Naive thymus-derived CD8-positive, alpha-beta T cell (primary cell): ENCODE measurements around the gene TINCR. TPM values are rescaled to one million over a fixed set of nuclear protein-coding genes. Genes with fewer than 3 reads are reported as not detected.

Experiments
- ATAC-seq, 2 donors: fragments of 150-1000 bp; cut with Tn5 transposase in 1 of 2; sonication (Bioruptor Pico), chemical (Tn5 transposase) in 1 of 2; 1 replicate in 1 of 2; 2 replicates in 1 of 2; pipeline ENCODE4 v1.10.0; 2021; ENCODE audit warnings: mild to moderate bottlenecking in 2 of 2, moderate library complexity in 2 of 2
- POLR2A ChIA-PET: fragments of 350-600 bp; sonication (Branson Sonifier 250); formaldehyde crosslinking; loops from one replicate; lab custom pipeline; 2021; ENCODE audit warnings: antibody characterized with exemption; lab: Charles Lee
- DNase-seq, 10 donors: peaks; one replicate each; pipeline versions ENCODE4 v3.0.0 to v3.0.0-alpha.2; 2020 to 2022
- H3K27ac Mint-ChIP-seq, 10 donors: one replicate each; pipeline ENCODE4 v1.8.0; 2020 to 2022; ENCODE audit warnings: mild to moderate bottlenecking in 10 of 10, mixed read lengths in 10 of 10, moderate library complexity in 4 of 10, inconsistent platforms in 1 of 10
- H3K27me3 Mint-ChIP-seq, 5 donors: one replicate each; pipeline ENCODE4 v1.8.0; 2021 to 2022; ENCODE audit warnings: mixed read lengths in 5 of 5
- H3K36me3 Mint-ChIP-seq, 3 donors: one replicate each; pipeline ENCODE4 v1.8.0; 2020 to 2022; ENCODE audit warnings: mixed read lengths in 3 of 3, mild to moderate bottlenecking in 2 of 3, inconsistent platforms in 1 of 3
- H3K4me1 Mint-ChIP-seq, 4 donors: one replicate each; pipeline ENCODE4 v1.8.0; 2021 to 2022; ENCODE audit warnings: mixed read lengths in 4 of 4
- H3K4me3 Mint-ChIP-seq, 10 donors: one replicate each; pipeline ENCODE4 v1.8.0; 2020 to 2022; ENCODE audit warnings: mild to moderate bottlenecking in 10 of 10, mixed read lengths in 10 of 10, moderate library complexity in 6 of 10, inconsistent platforms in 1 of 10
- H3K9me3 Mint-ChIP-seq, 9 donors: one replicate each; pipeline ENCODE4 v1.8.0; 2020 to 2022; ENCODE audit warnings: mixed read lengths in 9 of 9, mild to moderate bottlenecking in 3 of 9, inconsistent platforms in 1 of 9, moderate library complexity in 1 of 9
- polyA plus RNA-seq, 3 donors: library from polyadenylated mRNA; unstranded; fragments of 300-500 nt; fragmentation: Illumina TruSeq; gene quantifications; one replicate each; pipeline ENCODE4 v1.2.3, GENCODE V29; 2021
- total RNA-seq, 8 experiments: library from RNA in 2 of 8; stranded (reverse) in 2 of 8; gene quantifications; one replicate each; pipeline ENCODE4 v1.2.3 and lab custom pipeline; 2021 to 2026

Gene TINCR
- total and polyA plus RNA-seq, 5 experiments from 2014 or later, result 0.09 to 2.3 (median 2.2) TPM; not detected in 2

DNA sequence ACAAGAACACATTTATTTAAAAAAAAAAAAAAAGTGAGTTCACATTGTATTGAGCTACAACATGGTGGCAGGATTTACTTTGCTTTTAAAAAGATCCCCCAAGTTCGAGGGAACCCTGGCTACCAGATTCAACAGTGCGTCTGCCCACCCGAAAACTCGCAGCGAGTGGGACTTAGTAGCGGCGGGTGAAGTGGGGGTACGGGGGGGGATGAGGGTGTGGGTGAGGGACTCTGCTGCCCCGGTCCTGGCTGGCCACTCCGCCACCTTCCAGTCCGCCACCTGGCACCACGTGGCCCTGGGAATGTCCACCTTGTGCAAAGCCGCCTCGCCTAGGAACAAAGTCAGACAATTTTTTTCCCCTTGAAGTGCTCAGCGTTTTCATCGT, 19.3 kb upstream of the TINCR start:
- Mint-ChIP-seq H3K4me3 (no peak overlapping the region), H3K4me1 (peaks cover 8 to 22% (median 15%) of the 10 kb centered on the region in 4 donors), H3K27me3 (no peaks in the 10 kb centered on the region), H3K27ac (peak overlapping the region in 3 of 10 donors; percentile 25 to 84 (median 82)), H3K9me3 (no peaks in the 10 kb centered on the region), H3K36me3 (peaks cover 0 to 56% (median 7%) of the 10 kb centered on the region in 3 donors)
- POLR2A ChIA-PET, result no interaction called here
- no peak for ATAC-seq
- no peak for DNase-seq

DNA sequence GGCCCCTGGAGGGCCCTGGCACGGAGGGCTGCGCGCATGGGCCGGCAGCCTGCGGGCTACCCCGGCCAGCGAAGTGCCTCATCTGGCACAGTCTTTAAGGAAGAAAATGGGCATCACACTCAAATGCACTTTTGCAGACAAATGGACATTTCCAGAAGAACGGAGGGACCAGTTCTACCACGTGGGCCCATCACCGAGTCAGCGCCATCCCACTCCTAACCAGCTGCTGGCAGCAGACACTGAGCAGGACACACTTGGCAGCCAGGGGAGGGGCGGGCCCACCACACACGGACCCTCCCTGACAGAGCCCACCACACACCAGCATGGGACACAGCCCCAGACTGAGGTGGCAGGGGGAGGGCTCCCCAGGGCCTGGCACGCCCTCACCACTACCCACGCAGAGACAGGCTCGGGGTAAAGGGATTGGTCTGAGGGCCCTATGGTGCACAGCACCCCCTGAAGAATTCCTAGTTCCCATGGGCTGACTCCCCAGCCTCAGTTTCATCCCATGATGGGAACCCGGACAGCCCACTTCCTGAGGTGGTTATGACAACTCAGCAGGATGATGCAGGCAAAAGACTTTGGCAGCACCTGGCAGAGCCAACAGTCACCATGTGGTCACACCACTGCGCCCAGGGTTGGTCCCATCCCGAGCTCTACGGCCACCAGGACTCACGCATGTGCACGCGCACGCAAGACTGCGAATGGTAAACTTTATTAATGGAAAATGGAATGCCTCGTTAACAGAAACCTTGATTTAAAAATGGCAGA, 18.7 kb upstream of the TINCR start:
- DNase-seq (no peak), ATAC-seq (peak; percentile 41)
- peak overlapping the region in 5 of 10 donors; percentile 11 to 73 (median 36) for H3K4me3 Mint-ChIP-seq
- H3K27me3 Mint-ChIP-seq, result no peaks in the 10 kb centered on the region
- H3K4me1 Mint-ChIP-seq, result peaks cover 8 to 22% (median 15%) of the 10 kb centered on the region in 4 donors
- H3K27ac Mint-ChIP-seq, result peak overlapping the region in 6 of 10 donors; percentile 44 to 95 (median 80)
- POLR2A ChIA-PET, result no interaction called here
- H3K9me3 Mint-ChIP-seq, result no peaks in the 10 kb centered on the region
- peaks cover 0 to 51% (median 7%) of the 10 kb centered on the region in 3 donors for H3K36me3 Mint-ChIP-seq

DNA sequence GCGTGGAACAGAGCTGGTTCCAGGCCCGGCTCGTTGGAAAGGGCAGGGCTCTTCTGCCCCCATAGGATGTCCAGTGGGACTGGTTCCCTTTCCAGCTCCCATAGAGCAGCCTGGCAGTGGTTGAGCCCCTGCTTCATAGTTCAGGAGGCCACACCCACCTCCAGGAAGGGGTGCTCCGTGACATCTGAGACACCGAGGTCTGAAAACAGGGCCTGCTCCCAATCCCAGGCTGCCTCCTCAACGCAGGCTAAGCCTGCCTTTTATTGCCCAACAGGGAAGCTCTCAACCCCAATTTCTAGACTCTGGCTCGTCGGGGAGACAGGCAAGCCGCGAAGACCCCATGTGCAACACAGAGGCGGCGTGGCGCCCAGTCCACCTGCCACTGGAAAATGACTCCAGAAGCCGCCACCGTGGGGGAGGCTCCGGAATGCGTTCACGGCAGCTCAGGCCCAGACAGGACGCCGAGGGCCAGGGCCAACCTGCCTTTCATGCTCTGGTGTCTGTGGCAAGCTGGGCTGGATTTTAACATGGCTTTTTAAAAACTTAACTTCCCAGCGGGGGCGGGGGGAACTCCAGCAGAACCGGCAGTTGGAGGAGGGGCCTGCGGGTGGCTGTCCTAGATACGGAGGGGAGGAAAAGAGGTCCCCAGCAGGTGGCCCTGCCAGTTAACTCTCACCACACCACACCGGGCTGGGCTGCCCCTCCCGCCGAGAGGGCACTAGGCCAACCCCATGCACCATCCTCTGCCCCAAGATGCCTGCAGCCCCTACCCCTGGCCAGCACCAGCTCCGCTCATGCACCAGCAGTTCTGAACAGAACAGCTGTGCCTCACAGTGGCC, 17.9 kb upstream of the TINCR start:
- peak overlapping the region in 9 of 10 donors; percentile 36 to 82 (median 70) for H3K4me3 Mint-ChIP-seq
- DNase-seq, result peak in 7 of 10 donors; percentile 20 to 52 (median 38)
- no peaks in the 10 kb centered on the region for H3K9me3 Mint-ChIP-seq
- H3K27ac Mint-ChIP-seq, result peak overlapping the region; percentile 37 to 95 (median 80)
- POLR2A ChIA-PET, result interaction anchor here (0.6 to 1.4 kb wide), 2 partner anchors 38 to 1102 kb away, joined by 4 to 10 read pairs; partner anchors contain the start of gene SAFB
- peaks cover 8 to 22% (median 15%) of the 10 kb centered on the region in 4 donors for H3K4me1 Mint-ChIP-seq
- ATAC-seq, result peak; percentile 61 to 76
- no peaks in the 10 kb centered on the region for H3K27me3 Mint-ChIP-seq
- peaks cover 0 to 45% (median 7%) of the 10 kb centered on the region in 3 donors for H3K36me3 Mint-ChIP-seq

DNA sequence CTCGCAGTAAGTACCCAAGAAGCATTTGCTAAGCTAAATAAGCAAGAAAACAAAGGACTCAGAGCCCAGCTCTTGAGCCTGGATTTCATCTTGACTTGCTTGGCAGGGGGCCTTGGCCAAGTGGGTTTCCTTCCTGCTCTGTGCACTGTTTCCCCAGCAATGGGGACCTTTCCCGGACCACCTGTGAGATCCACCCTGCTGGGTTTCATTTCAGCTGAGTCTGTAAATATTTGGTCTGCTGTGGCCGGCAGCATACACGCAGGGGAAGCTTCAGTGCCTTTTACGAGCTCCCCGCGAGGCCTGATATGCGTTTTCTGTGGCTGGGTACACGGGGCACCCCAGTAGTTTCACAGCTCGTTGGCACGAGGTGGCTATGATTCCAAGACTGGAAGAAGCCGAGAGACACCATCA, 12.4 kb upstream of the TINCR start:
- H3K27ac Mint-ChIP-seq, result peak overlapping the region in 2 of 10 donors; percentile 53 to 76
- H3K9me3 Mint-ChIP-seq, result no peaks in the 10 kb centered on the region
- POLR2A ChIA-PET, result no interaction called here
- ATAC-seq, result no peak
- no peak for DNase-seq
- H3K4me3 Mint-ChIP-seq, result no peak overlapping the region
- peaks cover 0 to 7% (median 0%) of the 10 kb centered on the region in 3 donors for H3K36me3 Mint-ChIP-seq
- peaks cover 7 to 14% (median 10%) of the 10 kb centered on the region in 4 donors for H3K4me1 Mint-ChIP-seq
- H3K27me3 Mint-ChIP-seq, result no peaks in the 10 kb centered on the region

DNA sequence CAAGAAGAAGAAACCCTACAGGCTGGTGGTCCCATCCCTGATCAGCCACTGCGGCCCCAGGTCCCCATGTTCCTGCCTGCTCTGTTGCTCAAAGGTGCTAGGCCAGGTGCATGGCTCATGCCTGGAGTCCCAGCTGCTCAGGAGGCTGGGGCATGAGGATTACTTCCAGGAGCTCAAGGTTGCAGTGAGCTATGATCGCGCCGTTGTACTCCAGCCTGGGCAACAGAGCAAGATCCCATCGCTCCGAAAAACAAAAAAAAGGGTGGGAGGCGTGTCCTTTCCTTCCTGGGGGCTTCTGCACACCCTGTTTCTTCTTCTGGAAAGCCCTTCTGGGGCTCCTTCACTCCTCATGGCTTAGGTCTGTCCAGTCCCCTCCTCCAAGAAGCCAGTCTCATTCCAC, 11.9 kb upstream of the TINCR start:
- Mint-ChIP-seq H3K27me3 (no peaks in the 10 kb centered on the region), H3K4me1 (peaks cover 7 to 14% (median 10%) of the 10 kb centered on the region in 4 donors), H3K4me3 (no peak overlapping the region), H3K9me3 (no peaks in the 10 kb centered on the region), H3K27ac (no peak overlapping the region), H3K36me3 (peaks cover 0 to 7% (median 0%) of the 10 kb centered on the region in 3 donors)
- no peak for DNase-seq
- ATAC-seq, result no peak
- POLR2A ChIA-PET, result no interaction called here

DNA sequence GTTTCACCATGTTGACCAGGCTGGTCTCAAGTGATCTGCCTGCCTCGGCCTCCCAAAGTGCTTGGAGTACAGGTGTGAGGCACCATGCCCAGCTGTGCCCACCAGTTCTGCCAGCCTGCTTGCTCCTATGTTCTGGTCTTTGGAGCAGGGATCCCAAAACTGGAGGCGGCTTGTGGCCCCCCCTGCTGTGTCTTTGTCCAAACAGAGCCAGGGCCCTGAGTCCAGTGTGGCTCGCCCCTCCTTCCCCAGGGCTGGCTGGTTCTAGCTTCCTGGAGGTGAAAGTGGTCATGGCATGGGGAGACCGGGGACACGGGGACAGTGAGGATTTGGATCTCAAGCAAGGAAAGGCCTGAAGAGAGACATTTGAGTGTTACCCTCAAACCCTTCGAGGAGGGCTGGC, 11.5 kb upstream of the TINCR start:
- POLR2A ChIA-PET, result no interaction called here
- no peaks in the 10 kb centered on the region for H3K9me3 Mint-ChIP-seq
- H3K4me3 Mint-ChIP-seq, result no peak overlapping the region
- H3K36me3 Mint-ChIP-seq, result peaks cover 0 to 7% (median 0%) of the 10 kb centered on the region in 3 donors
- peak overlapping the region in 1 of 10 donors; percentile 33 for H3K27ac Mint-ChIP-seq
- DNase-seq, result no peak
- no peak for ATAC-seq
- peaks cover 7 to 11% (median 9%) of the 10 kb centered on the region in 4 donors for H3K4me1 Mint-ChIP-seq
- no peaks in the 10 kb centered on the region for H3K27me3 Mint-ChIP-seq

DNA sequence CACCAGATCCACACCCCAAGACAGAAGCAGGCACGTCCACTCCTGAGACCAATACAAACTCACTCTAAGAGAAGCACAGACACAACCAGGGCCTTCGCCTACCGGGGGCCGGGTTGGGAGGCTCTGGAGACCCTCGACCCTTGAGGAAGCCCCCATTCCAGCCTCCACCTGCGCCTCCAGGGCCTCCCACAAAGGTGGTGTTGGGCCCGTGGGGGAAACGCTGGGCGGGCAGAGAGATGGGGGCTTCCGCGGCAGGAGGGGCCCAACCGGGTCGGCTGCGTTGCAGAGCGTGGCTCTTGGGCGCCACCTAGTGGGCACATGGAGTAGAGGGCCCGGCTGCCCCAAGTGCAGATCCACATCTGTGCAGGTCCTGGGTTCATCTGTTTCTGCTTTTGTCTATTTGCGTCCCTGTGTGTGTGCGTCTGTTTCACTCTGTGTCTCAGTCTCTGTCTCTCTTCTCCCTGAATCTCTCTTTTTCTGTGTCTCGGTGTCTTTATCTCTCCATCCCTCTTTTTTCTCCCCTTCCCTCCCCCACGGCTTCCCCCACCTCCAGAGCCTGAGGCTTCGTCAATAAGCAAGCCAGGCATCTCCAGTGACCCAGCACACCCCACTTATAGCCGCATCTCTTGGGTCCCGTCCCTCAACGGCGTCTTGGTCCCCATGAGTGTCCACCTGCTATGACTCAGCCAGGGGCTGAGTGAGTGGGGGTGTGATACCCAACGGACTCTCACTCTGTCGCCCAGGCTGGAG, 10.5 kb upstream of the TINCR start:
- ATAC-seq, result peak; percentile 92 to 94
- peak; percentile 50 to 83 (median 72) for DNase-seq
- Mint-ChIP-seq H3K27ac (peak overlapping the region in 3 of 10 donors; percentile 49 to 71 (median 62)), H3K4me3 (peak overlapping the region in 4 of 10 donors; percentile 1 to 49 (median 23)), H3K4me1 (peaks cover 7 to 11% (median 8%) of the 10 kb centered on the region in 4 donors), H3K9me3 (no peaks in the 10 kb centered on the region), H3K27me3 (no peaks in the 10 kb centered on the region), H3K36me3 (peaks cover 0 to 5% (median 0%) of the 10 kb centered on the region in 3 donors)
- POLR2A ChIA-PET, result no interaction called here

DNA sequence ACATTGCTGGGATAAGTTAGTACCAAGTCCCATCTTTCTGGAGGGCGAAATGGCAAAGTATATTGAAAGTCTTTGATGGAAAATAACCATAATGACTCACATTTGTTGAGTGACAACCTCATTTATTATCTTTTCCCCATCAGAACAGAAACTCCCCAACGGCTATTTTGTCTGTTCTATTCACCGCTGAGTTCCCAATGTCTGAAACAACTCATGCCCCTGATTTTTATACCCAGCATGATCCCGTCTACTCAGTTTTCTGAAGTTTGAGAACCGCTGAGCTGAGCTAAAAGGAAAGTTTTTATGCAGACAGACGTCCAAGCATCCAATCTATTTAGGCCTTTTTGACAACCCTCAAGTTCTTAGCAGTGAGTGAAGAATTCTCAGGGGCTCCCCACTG, 7.8 kb upstream of the TINCR start:
- Mint-ChIP-seq H3K4me3 (no peak overlapping the region), H3K36me3 (peaks cover 0 to 2% (median 0%) of the 10 kb centered on the region in 3 donors), H3K9me3 (no peaks in the 10 kb centered on the region), H3K27me3 (peaks cover 0 to 2% (median 0%) of the 10 kb centered on the region in 5 donors), H3K27ac (no peak overlapping the region), H3K4me1 (peaks cover 7 to 11% (median 9%) of the 10 kb centered on the region in 4 donors)
- DNase-seq (no peak), ATAC-seq (no peak)
- POLR2A ChIA-PET, result no interaction called here

DNA sequence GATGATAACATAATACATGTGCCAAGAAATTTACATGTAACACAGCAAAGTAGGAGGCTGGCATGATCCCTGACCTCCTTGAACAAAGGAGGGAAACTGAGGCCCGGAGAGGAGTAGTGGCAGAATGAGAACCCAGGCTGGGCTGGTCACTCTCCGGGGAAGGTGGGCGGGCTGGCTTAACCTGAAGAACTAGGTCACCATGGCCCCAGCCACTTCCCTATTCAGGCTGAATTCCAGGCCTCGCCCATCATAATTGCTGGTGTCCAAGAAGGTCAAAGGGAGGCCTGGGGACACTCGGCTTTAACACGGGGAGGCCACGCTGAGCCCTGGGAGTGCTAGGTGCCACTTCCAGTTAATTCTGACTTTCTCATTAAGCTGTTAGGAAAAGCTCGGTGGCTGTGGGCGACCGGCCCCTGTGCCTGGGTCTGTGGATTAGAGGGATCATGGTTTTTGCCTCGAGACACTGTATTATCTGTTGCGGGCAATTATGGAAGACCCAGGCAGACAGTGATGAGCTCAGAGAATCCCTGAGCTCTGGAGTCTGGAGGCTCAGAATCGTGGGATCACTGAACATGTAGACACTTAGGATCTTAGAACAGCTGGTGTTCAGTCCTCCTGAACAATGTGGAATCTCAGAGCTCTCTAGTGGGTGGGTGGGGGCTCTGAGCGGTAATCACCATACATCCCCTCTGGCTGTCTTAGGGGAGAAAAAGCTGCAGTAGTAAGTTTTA, 5.0 kb upstream of the TINCR start:
- Mint-ChIP-seq H3K4me1 (peaks cover 0 to 3% (median 2%) of the 10 kb centered on the region in 4 donors), H3K36me3 (no peaks in the 10 kb centered on the region)
- no peak for ATAC-seq

DNA sequence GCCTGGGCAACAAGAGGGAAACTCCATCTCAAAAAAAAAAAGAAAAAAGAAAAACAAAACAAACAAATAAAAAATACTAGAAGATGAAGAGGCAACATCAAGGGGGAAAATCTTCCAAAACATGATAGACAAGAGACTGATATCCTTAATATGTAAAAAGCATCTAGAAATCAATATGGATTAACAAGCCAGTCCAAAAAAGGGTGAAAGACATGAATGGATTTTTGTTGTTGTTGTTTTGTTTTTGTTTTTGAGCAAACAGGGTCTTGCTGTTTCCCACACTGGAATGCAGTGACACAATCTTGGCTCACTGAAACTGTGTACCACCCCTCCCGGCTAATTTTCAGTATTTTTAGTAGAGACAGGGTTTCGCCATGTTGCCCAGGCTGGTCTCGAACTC, 4.0 kb upstream of the TINCR start:
- Mint-ChIP-seq H3K27ac (no peak overlapping the region), H3K4me1 (peaks cover 0 to 2% (median 0%) of the 10 kb centered on the region in 4 donors), H3K4me3 (no peak overlapping the region), H3K9me3 (no peaks in the 10 kb centered on the region), H3K27me3 (peaks cover 0 to 19% (median 5%) of the 10 kb centered on the region in 5 donors), H3K36me3 (no peaks in the 10 kb centered on the region)
- DNase-seq (no peak), ATAC-seq (no peak)
- POLR2A ChIA-PET, result no interaction called here

More for the DNA sequence above, 5.0 kb upstream of the TINCR start:
- Mint-ChIP-seq H3K27ac (no peak overlapping the region), H3K4me3 (no peak overlapping the region), H3K9me3 (no peaks in the 10 kb centered on the region), H3K27me3 (peaks cover 0 to 18% (median 5%) of the 10 kb centered on the region in 5 donors)
- POLR2A ChIA-PET, result no interaction called here
- DNase-seq, result no peak

DNA sequence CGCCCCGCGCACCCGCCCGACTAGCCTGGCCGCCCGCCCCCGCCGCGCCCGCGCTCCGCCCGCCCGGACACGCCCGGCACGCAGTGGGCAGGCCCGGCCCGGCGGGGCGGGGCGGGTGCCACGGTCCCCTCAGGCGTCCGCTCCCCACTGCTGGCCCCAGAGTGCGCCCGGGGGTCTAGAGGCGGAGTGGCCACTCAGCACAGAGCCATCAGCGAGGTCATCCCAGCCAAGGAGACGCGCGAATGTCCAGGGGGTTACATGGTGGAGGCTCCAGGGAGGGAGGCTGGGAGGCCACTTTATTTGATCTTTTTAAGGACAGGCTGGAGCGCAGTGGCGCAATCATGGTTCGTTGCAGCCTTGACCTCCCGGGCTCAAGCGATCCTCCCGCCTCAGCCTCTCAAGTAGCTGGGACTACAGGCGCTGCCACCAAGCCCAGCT, 236 bp upstream of the TINCR start:
- DNase-seq (no peak), ATAC-seq (no peak)
- Mint-ChIP-seq H3K36me3 (no peaks in the 10 kb centered on the region), H3K4me1 (peaks cover 0 to 2% (median 0%) of the 10 kb centered on the region in 4 donors), H3K27ac (no peak overlapping the region), H3K9me3 (peaks cover 0 to 6% (median 0%) of the 10 kb centered on the region in 9 donors), H3K4me3 (no peak overlapping the region), H3K27me3 (peaks cover 4 to 23% (median 11%) of the 10 kb centered on the region in 5 donors)
- POLR2A ChIA-PET, result interaction anchor here (1.0 kb wide), 1 partner anchor 50 kb away, joined by 4 read pairs; no protein-coding TSS in a partner anchor
